Suppressor macrophage (primary cell): ENCODE data around the gene SH3D19.
A peak's percentile ranks its signal among the peaks of the same experiment; 100 is the strongest.
"Not testable (repeated sequence)": the region's sequence is repeated elsewhere in the genome, so short reads cannot be mapped to it uniquely, and the experiment has no call there.

Source experiments
- DNase-seq, 4 experiments: peaks; one replicate each; pipeline ENCODE4 v3.0.0-alpha.2; 2020 to 2022

SH3D19 gene

DNA sequence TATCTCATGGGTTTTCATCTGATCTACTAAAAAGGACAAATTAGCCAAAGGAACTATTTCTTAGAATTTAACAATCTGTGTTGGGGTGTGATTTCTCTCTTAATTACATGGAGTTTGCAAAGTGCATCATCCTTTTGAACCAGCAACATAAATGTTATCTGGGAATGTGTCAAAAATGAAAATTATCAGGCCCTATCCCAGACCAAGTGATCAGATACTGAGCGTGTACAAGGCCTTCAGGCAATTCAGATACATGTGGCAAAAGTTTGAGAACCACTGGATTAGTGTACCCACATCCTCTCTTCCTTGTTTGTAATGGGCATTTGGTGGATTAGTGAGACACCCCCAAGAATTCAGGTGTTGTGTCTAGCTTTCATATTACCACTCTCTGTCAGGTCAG, 3.8 kb downstream of the SH3D19 start:
- DNase-seq = no peak

- DNase-seq = no peak
Measured at GRCh38 chr4:151319490-151319889, 5.9 kb downstream of the SH3D19 start.

DNA sequence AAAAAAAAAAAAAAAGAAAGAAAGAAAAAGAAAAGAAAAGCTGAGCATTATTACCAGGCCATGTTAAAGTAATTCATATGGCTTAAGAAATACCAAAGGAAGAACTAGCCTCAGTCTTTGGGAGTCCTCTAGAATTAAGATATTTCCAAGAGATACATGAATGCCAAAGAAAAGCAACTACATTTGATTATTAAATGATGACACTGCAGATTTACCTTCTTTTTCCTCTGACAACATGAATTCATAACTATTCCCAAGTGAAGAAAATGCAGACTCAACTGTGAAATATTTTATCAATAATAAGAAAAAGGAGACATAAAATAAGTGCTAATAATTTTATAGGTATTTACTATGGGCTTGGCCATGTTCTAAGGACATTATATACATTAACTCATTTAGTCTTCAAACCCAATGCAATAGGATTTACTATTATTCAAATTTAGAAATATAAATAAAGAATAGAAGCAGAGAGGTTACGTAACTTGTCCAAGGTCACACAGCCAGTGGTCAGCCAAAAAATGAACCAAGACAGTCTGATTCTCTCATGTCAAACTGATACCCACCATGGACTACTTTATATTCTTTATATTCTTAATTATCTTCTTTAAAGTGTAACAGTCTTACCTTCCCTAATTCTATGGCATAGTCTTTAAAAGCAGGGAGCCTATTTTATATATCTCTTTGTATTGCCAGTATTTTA, 6.9 kb downstream of the SH3D19 start:
- no peak for DNase-seq

- no peak for DNase-seq
Measured at GRCh38 chr4:151316645-151317044, 8.8 kb downstream of the SH3D19 start.

GRCh38 chr4:151315212-151315886, 10.1 kb downstream of the SH3D19 start:
- DNase-seq = no peak

DNA sequence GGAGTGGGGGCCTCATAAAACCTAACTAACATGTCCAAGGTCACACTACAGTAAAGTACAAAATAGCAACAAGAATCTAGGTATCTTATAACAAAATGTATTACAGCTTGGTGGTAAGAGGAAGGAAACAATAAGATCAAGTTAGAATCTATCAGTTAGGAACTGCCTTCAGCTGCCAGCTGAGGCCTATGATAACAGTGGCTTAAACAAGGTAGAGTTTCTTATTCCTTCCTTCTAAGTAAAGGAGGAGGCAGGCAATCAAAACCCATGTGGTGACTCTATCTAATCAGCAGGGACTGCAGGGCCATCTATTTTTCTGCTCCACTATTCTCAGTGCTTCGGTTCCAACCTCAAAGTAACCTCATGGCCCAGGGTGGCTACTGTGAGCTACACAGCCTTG, 10.9 kb downstream of the SH3D19 start:
- DNase-seq = no peak

- no peak for DNase-seq
Measured at GRCh38 chr4:151314010-151314355, 11.4 kb downstream of the SH3D19 start.

GRCh38 chr4:151313306-151314009, 11.9 kb downstream of the SH3D19 start:
- DNase-seq = no peak

GRCh38 chr4:151310124-151310728, 15.2 kb downstream of the SH3D19 start:
- DNase-seq = no peak

- DNase-seq = no peak
Measured at GRCh38 chr4:151304755-151305154, 20.6 kb downstream of the SH3D19 start.

DNA sequence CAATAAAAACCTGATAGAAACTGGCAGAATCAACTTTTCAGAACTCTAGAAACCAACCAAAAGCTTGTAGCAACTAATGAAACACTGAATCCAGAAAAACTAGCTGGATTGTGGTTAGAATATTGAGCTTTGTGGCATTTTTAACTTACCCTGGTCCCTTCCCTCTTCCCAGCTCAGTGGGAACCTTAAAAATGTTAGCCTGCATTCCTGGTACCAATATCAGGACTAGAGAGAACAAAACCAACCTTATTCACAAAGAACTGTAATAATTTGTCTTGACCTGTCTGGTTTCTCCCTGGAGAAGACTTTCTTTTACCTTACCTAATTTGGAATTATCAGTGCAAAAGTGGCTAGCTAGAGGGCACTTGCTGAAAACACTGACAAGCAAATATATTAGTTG, 21.2 kb downstream of the SH3D19 start:
- no peak for DNase-seq

DNA sequence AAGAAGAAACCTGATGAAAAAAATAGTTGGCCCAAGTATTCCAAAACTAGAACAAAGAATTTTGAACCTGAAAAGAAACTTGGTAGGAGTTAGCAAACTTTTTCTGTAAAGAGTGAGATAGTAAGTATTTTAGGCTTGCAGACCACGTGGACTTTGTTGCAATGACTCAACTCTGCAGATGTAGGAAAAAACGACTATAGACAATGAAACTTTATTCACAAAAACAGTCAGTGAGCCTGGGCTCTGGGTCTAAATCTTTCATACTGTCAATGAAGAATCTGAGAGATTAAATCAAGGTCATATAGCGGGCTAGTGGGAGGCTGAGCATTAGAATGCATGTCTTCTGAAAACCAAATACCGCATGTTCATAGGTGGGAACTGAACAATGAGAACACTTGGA, 23.0 kb downstream of the SH3D19 start:
- DNase-seq = no peak

- no peak for DNase-seq
Measured at GRCh38 chr4:151297170-151297569, 28.2 kb downstream of the SH3D19 start.

DNA sequence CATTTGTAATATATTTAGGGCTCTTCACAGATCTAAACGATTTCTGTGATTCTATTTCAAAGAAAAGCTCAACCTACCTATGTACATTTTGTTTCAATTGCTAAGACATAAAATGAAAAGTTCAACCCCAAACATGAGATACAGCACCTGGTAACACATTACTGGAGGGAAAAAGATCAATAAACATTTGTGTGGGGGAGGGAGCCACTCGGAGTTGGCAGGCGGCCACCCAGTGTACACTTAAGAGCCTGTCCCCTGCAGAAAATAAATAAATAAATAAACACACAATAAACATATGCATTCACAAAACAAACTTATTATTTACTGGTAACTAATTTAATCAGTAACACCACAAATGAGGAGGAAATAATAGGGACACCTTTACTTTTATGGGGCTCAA, 29.2 kb downstream of the SH3D19 start:
- DNase-seq = no peak

GRCh38 chr4:151294833-151295496, 30.4 kb downstream of the SH3D19 start:
- no peak for DNase-seq

- DNase-seq = no peak
Measured at GRCh38 chr4:151292038-151292437, 33.4 kb downstream of the SH3D19 start.

DNA sequence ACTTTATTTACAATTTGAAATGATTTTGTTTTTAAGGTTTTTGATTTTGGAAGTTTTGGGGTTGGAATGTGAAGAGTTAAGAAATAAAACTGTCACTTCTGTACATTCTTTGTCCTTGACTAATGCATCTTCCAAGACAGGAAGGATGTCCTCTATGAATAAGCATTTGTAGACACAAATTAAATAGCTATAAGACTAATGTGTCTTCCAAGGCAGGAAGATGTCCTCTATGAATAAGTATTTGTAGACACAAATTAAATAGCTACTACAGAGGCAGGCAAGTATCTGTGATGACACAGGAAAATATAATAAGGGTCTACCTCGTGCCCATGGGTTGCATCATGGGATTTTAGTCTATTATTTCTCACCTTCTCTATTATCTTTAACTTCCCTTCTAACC, 33.9 kb downstream of the SH3D19 start:
- no peak for DNase-seq

DNA sequence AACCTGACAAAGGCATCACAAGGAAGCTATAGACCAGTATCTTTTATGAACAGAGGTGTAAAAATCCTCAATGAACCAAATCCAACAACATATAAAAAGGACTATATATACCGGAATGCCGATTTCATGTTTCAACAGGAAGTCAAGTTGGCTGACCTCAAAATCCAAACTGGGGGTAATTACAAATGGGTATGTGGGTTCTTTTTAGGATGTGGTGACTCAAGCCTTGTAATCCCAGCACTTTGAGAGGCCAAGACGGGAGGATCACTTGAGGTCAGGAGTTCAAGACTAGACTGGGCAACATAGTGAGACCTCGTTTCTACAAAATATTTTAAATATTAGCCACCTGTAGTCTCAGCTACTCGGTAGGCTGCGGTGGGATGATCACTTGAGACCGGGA, 38.0 kb downstream of the SH3D19 start:
- DNase-seq = no peak

GRCh38 chr4:151284534-151285245, 40.7 kb downstream of the SH3D19 start:
- peak in 1 of 4 experiments; percentile 0 for DNase-seq

DNA sequence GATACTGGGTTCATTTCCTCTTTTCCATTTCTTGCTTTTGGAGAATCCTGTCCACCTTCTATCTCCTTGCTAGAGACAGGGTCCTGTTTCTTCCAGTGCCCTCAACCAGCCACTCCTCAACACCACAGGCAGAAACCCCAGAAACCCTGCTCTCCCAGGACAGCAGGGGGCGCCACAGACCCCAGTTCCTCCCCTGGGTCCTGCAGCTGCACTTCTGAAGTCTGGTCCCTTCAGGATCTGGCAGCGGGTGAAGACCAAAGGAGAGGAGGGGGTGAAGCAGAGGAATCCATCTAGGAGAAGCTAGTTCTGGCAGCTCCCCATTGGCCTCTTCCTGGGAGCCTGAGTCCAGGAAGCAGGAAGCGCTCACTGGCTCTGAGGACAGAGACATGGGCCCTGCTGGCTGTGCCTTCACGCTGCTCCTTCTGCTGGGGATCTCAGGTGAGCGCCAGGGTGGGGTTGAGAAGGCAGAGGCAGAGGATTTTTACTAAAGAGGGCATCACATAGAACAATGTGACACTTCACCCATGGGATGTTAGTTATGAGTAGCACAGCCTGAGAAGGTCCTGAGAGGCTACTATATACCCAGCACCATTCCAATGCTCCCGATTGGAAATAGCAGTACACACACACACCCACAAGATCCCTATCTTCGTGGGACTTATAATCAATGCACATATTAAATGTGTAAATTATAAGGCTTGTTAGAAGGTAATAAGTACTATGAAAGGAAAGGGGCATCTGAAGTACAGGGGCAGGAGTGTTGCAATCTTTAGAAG, 48.4 kb downstream of the SH3D19 start, which contains the start of gene PRSS48:
Gene PRSS48, plus strand, starts transcription at position 375 of the 776 bp plus-strand sequence. Its CDS starts 12 bp downstream, at position 387.
- DNase-seq = peak; percentile 44 to 70 (median 53)

DNA sequence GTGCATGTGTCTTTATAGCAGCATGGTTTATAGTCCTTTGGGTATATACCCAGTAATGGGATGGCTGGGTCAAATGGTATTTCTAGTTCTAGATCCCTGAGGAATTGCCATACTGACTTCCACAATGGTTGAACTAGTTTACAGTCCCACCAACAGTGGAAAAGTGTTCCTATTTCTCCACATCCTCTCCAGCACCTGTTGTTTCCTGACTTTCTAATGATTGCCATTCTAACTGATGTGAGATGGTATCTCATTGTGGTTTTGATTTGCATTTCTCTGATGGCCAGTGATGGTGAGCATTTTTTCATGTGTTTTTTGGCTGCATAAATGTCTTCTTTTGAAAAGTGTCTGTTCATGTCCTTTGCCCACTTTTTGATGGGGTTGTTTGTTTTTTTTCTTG, 56.5 kb downstream of the SH3D19 start:
- not testable (repeated sequence) for DNase-seq
